Measurements from ENCODE around the gene KRT39.

Gene KRT39

GRCh38 chr17:40980596-40980995, 13.8 kb upstream of the KRT39 start:
- DNase-seq (ENCODE audit: low read depth) = no peak

GRCh38 chr17:40980117-40980516, 13.4 kb upstream of the KRT39 start:
- no peak for DNase-seq (ENCODE audit: low read depth)

GRCh38 chr17:40978575-40979151, 11.9 kb upstream of the KRT39 start:
- DNase-seq (ENCODE audit: low read depth) = no peak

- no peak for DNase-seq (ENCODE audit: low read depth)
Observed at GRCh38 chr17:40975516-40975915, 8.8 kb upstream of the KRT39 start.

- DNase-seq (ENCODE audit: low read depth) = no peak
Observed at GRCh38 chr17:40974366-40974765, 7.6 kb upstream of the KRT39 start.

- DNase-seq (ENCODE audit: low read depth) = no peak
Observed at GRCh38 chr17:40967582-40967981, 834 bp upstream of the KRT39 start.

- DNase-seq (ENCODE audit: low read depth) = no peak
Observed at GRCh38 chr17:40963838-40964237, 2.9 kb downstream of the KRT39 start.

GRCh38 chr17:40962059-40962561, 4.6 kb downstream of the KRT39 start:
- DNase-seq (ENCODE audit: low read depth) = no peak

- no peak for DNase-seq (ENCODE audit: low read depth)
Observed at GRCh38 chr17:40961591-40961990, 5.2 kb downstream of the KRT39 start.

- no peak for DNase-seq (ENCODE audit: low read depth)
Observed at GRCh38 chr17:40960144-40960543, 6.6 kb downstream of the KRT39 start.

- no peak for DNase-seq (ENCODE audit: low read depth)
Observed at GRCh38 chr17:40958086-40958953, 8.4 kb downstream of the KRT39 start.

GRCh38 chr17:40956401-40957254, 10.1 kb downstream of the KRT39 start:
- DNase-seq (ENCODE audit: low read depth) = no peak

GRCh38 chr17:40953881-40954280, 12.9 kb downstream of the KRT39 start:
- no peak for DNase-seq (ENCODE audit: low read depth)

- no peak for DNase-seq (ENCODE audit: low read depth)
Observed at GRCh38 chr17:40952661-40953060, 14.1 kb downstream of the KRT39 start.

- DNase-seq (ENCODE audit: low read depth) = no peak
Observed at GRCh38 chr17:40952154-40952553, 14.6 kb downstream of the KRT39 start.

GRCh38 chr17:40951011-40951622, 15.6 kb downstream of the KRT39 start:
- DNase-seq (ENCODE audit: low read depth) = no peak

- DNase-seq (ENCODE audit: low read depth) = no peak
Observed at GRCh38 chr17:40950176-40950575, 16.6 kb downstream of the KRT39 start.

GRCh38 chr17:40949418-40949817, 17.3 kb downstream of the KRT39 start:
- DNase-seq (ENCODE audit: low read depth) = no peak

- DNase-seq (ENCODE audit: low read depth) = no peak
Observed at GRCh38 chr17:40947929-40948328, 18.8 kb downstream of the KRT39 start.

- DNase-seq (ENCODE audit: low read depth) = no peak
Observed at GRCh38 chr17:40945414-40945813, 21.3 kb downstream of the KRT39 start.

GRCh38 chr17:40944531-40944930, 22.2 kb downstream of the KRT39 start:
- no peak for DNase-seq (ENCODE audit: low read depth)

GRCh38 chr17:40942553-40942952, 24.2 kb downstream of the KRT39 start:
- no peak for DNase-seq (ENCODE audit: low read depth)

Data from stimulated activated CD8-positive, alpha-beta memory T cell treated with anti-CD3 and anti-CD28 coated beads, Interleukin-12 subunit alpha, Interleukin-12 subunit beta, amount 100 ng/mL, for 4 hours (primary cell).